HG02943 (cell line): Measurements from ENCODE around the gene KDM5B.
"Not testable (repeated sequence)": the region's sequence is repeated elsewhere in the genome, so short reads cannot be mapped to it uniquely, and the experiment has no call there.

ENCODE experiments used
- ATAC-seq: cut with Tn5 transposase; IDR thresholded peaks from one replicate; pipeline ENCODE4 v1.9.1; 2021; ENCODE audit warnings: mild to moderate bottlenecking, low read depth, moderate library complexity; ENCODE audit not compliant: unreplicated experiment

Gene KDM5B

DNA sequence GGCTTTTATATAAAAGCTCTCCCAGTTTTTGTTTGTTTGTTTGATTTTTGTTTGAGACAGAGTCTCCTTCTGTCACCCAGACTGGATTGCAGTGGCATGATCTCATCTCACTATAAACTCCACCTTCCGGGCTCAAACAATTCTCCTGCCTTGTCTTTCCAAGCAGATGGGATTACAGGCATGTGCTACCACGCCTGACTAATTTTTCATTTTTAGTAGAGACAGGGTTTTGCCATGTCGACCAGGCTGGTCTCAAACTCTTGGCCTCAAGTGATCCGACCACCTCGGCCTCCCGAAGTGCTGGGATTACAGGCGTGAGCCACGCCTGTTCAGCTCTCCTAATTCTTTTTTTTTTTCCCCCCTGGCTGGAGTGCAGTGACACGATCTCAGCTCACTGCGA lies 6.9 kb upstream of the KDM5B start:
- no peak for ATAC-seq

DNA sequence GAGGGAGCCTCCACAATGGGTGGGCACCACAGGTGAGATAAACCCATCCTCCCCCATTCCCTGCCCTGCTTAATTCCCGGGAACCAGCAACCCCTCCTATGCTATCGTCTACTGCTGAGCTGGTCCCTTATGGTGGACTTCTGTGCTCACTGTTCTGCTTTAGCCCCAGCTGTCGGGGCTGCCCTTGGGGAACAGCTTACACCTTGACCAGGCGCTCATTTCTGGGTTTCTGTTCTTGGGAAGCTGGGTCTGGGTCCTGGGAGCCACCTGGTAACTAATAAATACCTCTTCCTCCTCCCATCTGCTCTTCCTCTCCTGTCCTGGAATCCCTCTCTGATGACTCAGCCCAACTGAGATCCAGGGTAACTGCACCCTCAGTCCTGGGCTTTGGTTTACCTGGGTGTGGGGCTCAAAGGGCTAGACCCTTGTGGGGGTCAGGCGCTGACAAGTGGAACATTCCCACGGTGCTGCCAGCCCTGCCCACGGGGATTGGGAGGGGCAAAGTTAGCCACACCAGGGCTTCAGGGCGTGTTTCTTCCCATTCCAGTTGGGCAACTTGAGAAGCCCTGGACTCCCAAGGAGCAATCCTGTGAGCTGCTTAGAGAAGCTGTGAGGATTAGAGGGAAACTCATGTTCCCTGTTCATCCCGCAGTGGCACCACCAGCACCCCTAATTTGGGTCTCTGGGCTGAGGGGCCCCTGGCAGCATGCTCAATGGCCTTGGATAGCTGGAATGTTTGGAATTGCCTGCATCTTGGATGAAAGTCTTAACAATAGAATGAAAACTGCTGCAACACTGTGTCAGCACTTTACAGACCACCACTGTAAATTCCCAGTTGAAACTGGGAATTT lies 4.2 kb upstream of the KDM5B start:
- ATAC-seq: no peak

DNA sequence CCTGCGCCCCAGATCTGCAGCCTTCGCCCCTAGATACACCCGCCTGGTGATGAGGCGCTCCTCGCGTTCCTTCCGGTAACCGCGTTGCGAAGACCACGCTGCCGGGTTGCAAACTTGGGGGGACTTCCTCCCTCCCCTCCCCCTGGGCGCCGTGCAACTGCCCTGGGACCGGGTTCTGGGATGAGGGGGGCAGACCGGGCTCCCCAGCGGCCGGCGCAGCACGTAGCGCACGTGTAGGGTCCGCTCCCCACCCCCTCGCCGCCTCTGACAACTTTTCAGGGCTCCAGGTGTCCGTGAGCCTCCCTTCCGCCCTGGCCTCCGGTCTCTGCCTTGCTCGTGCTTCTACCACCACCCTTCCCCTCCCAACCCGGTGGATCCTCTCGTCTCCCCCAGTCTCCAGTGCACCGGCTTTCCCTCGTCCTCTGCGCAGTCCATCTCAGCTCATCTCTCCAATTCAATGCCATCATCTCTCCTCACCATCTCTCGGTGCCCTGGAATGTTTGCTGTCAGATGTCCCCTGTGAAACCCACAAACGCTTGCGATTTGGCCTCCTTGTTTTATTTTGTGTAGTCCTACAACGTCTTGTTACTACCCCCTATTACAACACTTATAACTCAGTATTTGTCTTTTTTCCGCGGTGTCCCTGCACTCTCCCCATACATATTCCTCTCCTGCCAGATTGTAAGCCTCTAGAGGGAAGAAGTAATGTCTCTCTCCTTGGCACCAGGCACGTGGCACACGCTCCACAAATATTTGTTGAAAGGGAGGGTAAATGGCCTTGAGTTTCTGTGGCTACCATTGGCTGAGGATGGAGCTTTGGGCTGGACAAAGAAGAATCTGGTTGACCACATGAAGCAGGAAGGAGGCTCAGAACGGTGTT lies 3.3 kb upstream of the KDM5B start:
- no peak for ATAC-seq

DNA sequence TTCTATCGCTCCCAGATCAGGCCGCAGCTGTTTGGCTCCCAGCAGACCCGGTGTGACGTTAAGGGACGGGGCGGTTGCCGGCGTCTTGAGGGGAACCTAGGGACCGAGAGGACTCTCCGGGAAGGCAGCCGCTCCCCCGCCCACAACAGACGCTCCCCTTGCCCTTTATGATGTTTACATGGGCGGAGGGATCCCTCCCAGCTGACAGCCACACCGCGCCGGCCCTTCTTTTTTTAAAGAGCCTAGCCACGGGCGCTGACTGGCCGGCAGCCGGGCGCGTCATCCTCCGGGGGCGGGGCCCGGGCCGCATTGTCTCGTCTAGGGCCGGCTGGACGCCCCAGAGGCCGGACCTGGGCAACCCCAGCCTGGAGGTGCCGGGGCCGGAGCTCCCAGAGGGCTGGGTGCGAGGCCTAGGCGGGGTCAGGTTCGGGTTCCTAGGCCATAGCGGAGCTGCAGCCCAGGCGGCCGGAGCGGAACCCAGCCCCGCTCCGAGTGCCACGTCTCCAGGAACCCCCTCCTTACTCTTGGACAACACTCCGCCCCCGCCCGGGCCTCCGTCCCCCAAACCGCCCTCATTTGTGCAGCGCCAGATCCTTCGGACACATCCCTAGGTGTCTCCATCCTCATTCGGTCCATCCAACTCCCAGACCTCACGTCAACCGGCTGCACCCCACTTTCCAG lies 2.5 kb upstream of the KDM5B start, which contains the start of gene PCAT6:
Gene PCAT6, plus strand, starts transcription at position 340 of the 681 bp plus-strand sequence.
- ATAC-seq: peak; percentile 70

DNA sequence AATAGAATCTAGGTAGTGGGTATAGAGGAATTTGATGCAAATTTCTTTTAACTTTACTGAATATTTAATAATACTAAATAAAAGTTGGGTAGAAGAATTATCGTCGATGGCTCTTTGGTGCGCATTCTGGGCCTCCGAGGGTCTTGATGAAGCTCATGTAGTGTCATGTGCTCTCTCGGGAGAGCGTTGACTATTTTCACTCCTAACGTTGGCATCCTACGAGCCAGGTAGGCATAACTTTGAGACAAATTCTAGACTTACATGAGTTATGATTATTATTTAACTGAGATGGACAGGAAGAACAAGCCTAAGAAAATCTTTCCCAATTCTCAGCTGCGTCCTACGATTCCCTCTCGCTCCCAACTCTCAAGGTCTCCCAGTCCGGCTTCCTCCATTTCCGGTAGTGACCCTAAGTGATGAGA lies 2.0 kb upstream of the KDM5B start:
- no peak for ATAC-seq

DNA sequence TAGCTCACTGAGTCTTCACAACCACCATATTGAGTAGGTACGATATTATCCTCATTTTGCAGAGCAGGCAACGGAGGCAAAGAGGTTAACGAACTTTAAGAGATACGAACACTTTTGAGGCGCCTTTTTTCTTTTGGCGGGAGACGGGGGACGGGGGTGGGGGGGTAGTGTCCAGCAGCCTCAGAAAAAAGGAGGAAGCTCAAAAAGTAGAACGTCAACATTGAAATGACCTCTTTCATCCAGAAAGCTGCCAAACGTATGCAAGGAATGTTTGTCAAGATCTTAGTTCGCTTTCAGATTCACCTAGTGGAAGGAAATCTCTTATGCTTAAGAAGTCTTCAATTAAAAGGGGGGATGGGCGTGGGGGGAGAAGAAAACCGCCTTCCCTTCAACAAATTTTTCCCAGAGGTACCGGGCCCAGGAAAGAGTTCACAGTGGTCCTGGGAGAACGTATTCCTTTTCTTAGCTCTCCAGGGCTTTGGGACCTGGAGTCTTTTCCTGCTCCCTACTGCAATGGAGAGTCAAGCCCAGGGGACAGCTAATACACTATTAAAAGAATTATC lies 1.5 kb upstream of the KDM5B start:
- ATAC-seq: no peak

DNA sequence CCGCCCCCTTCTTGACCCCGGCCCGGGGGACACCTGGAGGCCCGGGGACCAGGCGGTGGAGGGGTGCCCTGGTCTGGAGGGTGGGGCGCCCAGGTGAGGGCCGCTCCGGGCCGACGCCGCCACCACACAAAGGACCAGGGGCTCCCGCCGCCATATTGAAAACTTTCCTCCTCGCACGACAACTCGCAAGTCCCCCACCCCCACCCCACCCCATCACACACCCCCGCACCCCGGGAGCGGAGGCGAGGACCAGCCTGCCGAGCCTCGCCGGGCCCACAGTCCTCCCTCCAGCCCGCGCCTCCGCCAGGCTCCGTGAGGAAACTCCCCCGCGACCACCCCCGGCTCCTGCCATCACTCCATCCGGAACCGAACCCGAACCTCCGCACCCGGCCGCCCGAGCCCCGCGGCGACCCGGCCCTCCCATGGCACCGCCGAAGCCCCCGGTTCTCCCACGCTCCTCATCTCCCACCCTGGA lies 733 bp downstream of the KDM5B start:
- no peak for ATAC-seq

DNA sequence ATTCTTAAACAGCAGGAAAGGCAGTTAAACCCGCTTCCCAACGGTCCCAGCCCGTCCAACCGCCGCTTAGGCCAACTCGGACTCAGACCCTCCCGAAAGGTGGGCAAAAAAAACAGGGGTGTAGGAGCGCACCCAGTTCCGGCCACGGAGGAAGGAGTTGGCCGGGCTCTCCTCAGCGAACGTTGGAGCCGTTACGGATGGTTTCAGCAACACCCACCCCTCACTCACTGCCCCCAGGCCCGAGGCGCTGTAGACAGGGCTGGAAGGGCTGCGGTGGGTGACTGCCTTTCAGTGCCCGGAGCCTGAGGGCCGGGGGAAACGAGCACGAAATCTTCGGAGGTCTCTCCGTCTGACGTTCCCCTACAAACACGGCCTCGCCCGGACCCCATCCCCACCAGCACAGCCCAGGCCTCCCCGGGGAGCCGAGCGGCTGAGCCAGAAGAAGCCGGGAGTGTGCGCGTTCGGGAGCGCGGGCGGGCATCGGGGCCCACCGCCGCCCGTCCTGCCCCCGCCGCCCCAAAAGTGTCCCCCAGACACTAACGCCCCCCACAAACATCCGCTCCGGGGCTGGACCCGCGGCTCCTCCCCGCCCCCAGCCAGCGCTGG lies 1.3 kb downstream of the KDM5B start:
- ATAC-seq: no peak

DNA sequence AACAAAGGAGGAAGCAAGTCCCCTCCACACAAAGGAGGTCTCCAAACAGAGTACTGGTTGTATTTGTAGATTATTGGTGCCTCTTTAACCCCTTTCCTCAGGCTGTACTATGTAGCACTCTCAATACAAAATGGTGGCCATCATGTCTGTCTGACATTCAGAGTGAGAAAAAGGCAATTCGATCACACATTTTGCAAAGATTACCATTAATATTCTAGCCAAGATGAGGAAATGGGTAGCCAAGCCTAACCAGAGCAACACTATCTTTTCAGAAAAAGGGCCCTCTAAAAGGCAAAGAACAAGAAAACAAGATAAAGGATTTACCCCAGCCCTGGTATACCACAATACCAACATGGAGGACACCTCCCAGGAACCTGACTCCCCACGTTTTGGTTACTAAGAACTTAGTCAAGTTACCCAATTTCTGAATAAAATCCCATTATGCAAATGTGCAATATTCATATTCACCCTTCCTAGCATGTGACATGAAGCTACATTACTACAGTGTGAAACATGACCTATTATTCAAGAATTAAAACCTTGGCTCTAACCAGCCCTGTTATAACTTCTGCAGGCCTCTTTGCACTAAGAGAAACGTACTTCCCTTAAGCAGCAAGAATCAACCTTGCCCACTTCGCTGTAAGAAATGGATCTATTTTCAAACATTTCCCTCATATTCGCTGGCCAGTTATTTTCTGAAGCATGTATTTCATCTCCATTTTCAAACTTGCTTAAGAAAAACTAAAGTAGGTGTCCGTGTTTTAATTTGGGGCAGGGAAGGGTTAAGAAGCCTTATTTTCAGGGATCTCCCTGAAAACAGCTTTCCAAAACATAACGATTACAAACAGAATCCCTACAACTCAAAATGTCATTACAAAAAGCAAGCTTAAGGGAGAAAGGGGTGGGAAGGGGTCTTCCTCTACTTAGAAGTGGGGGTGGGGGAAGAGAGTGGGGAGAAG lies 2.1 kb downstream of the KDM5B start:
- no peak for ATAC-seq

DNA sequence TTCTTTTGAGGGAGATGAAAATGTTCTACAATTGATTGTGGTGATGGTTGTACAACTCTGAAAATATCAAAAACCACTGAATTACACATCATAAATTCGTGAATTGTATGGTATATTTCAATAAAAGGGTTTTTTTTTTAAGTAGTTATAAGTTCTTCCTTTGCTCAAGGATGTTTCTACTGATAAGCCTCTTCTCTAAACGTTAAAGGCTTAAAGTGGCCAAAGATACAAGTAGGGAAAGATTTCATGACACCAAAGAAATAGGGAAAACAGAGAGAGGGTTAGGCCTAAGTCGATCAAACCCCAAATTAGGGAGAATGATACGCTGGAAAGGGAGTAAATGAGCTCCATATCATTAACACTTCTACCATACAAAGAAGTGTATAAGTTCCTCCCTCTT lies 4.1 kb downstream of the KDM5B start:
- no peak for ATAC-seq

DNA sequence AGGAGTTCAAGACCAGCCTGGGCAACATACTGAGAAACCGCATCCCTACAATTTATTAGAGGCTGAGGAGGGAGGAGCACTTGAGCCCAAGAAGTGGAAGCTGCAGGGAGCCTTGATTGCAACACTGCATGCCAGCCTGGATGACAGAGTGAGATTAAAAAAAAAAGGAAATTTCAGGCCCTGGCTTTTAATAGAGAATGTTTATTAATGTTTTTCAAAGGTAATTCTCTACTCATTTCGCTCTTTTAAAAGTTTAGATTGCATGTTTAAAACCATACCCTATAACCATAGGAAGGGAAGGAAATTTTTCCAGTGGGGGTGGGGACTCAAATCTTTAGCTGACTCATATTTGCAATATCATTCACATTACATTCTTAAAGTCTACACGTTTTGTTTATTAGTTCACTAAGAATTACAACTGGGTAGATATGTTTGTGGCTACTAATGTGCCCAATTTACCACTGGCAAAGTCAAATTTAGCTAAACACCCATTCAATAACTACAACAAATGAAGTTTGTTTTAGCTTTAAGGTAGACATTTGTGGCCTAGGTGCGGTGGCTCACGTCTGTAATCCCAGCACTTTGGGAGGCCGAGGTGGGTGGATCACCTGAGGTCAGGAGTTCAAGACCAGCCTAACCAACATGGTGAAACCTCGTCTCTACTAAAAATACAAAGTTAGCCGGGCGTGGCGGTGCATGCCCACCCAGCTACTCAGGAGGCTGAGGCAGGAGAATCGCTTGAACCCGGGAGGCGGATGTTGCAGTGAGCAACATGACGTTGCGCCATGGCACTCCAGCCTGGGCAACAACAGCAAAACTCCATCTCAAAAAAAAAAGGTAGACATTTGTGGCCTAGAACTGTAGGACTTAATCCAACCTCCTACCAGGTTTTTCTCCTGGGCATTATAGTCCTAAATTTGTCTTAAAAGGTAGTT lies 5.0 kb downstream of the KDM5B start:
- no peak for ATAC-seq

DNA sequence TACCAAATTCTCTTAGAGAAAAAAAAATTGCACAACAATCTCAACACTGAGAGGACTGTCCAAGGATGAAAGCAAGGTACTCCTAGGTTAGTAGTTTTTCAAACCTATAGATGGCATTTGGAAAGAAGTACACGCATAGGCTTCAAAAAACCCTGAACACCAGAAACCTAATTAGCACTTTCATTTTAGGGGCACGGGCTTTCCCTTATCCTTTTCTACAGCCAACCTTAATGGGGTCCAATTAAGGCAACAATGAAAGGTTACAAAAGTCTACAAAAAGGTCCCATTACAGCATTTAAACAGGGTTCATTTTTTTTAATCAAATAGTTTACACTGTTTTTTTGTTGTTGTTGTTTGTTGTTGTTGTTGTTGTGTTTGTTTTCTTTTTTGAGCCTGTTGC lies 6.2 kb downstream of the KDM5B start:
- no peak for ATAC-seq

DNA sequence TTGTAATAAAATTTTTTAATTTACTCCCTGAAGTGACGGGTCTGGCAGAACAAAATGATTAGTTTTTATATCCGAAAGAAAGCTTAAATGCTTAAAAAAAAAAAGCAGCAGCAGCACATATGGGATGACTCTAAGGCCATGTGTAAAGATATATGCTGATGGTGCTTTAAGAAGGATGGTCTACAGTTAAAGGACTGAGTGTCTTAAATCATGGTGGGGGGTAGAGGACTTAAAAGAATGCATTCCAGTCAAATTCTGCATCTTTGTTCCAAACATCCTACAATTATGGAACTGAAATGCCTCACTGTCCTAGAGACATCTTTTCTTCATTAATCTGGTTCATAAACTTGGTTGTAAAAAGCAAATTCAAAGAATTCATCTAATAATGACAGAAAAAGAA lies 7.0 kb downstream of the KDM5B start:
- ATAC-seq: no peak

DNA sequence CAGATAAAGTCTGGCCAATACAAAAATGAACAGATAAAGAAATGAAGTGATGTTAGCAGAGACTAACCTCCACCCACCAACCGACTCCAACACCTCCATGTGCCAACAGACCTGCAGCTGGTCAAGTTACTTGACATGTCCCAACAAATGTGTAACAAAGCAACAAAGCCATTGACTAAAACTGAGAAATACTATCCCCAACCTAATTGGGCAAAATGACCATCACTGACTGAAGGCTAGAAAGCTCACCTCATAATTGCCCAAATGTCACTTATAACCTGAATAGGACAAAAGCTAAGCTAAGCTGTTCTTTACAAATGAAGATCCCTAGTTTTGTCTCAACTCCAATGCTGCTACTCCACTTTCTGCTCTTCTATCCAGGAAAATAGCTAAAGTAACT lies 7.5 kb downstream of the KDM5B start:
- no peak for ATAC-seq

DNA sequence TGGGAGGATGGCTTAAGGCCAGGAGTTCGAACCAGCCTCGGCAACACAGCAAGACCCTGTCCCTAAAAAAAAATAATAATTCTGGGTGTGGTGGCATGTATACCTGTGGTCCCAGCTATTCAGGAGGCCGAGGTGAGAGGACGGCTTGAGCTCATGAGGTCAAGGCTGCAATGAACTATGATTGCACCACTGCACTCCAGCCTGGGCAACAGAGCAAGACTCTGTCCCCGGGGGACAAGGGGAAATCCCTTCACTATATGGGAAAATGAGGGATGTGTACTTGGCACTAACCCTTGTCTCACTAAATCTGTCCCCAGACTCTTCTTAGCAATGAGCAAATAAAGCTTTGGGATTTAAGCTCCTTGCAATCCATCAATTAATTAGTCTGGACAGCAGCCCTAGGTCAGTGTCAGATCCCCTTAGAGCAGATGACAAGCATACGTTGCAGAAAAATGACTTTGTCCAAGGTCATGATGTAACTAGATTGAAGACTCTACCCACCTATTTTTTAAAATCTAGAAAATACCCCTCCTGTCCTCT lies 9.4 kb downstream of the KDM5B start:
- no peak for ATAC-seq

DNA sequence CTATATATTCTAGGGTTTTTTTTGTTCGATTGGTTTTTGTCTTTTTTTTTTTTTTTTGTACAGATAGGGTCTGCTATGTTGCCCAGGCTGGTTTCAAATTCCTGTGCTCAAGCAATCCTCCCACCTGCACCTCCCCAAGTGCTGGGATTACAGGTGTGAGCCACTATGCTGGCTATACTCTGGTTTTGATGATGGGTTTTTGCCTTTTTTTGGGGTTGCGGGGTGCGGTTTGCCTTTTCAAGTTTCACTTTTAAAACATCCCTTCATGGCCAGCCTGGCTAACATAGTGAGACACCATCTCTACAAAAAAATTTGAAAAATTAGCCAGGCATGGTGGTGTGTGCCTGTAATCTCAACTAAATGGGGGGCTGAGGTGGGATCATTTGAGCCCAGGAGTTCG lies 10.0 kb downstream of the KDM5B start:
- no peak for ATAC-seq

DNA sequence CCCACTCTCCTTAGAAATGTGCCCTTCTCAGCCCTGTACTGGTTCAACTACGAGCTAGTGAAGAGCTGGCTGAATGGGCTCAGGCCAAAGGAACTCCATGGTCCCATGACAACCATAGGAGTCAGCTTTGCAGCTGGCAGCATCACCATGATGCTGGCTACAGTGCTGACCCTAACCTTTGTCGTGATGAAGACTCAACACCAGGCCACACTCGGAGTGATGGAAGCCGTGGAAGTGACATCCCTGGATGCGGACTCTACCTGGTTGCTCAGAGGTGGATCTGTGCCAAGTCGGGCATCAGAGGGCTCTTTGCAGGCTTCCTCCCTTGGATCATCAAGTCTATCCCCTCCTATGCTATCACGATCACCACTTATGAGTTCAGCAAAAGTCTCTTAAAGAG lies 11.6 kb downstream of the KDM5B start:
- ATAC-seq: no peak

DNA sequence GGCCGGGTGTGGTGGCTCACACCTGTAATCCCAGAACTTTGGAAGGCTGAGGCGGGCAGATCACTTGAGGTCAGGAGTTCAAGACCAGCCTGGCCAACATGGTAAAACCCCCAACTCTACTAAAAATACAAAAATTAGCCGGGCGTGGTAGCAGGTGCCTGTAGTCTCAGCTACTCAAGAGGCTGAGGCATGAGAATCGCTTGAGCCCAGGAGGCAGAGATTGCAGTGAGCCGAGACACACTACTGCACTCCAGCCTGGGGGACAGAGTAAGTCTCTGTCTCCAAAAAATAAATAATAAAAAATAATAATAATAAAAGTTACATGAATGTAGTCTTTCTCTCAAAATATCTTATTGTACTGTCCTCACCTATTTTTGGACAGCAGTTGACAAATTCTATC lies 13.3 kb downstream of the KDM5B start:
- not testable (repeated sequence) for ATAC-seq
